ENCODE measurements around the gene RNU1-2.
"Not testable (repeated sequence)": the region's sequence is repeated elsewhere in the genome, so short reads cannot be mapped to it uniquely, and the experiment has no call there.

DNA sequence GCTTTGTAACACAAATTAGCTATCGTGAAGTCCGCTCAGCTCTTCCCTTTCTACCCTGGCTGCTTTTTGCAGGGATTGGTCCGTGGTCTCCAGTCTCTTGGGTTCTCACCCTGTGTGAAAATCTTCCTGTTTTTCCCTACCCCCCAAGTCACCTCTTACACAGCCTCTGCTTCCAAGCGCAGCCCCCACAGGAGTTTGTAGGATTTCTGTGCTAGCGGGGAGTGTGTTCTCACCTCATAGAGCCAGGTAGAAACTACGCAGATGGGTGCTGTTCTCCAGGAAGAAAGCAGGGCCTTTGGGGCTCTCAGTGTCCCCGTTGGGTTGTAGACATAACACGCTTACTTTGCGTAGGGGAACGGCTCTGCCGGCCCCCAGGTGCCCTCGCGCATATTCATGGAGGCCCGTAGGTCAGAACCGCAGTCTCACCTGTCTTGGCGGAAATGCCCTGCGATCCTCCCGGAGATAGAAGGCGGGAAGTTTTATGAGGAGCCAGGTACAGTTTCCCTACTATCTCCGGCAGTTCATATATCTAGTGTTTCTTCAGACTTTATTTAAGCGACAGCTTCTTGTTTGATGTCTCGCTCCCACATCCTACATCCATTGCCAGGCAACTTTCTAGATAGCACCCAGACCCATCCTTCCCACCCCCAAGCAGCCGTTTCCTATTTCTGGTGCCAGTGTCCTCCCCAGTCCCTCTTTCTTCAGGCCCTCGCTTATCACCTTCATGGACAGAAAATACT is 706 bp downstream of the RNU1-2 start:
- TF ChIP-seq, protein P1, sequence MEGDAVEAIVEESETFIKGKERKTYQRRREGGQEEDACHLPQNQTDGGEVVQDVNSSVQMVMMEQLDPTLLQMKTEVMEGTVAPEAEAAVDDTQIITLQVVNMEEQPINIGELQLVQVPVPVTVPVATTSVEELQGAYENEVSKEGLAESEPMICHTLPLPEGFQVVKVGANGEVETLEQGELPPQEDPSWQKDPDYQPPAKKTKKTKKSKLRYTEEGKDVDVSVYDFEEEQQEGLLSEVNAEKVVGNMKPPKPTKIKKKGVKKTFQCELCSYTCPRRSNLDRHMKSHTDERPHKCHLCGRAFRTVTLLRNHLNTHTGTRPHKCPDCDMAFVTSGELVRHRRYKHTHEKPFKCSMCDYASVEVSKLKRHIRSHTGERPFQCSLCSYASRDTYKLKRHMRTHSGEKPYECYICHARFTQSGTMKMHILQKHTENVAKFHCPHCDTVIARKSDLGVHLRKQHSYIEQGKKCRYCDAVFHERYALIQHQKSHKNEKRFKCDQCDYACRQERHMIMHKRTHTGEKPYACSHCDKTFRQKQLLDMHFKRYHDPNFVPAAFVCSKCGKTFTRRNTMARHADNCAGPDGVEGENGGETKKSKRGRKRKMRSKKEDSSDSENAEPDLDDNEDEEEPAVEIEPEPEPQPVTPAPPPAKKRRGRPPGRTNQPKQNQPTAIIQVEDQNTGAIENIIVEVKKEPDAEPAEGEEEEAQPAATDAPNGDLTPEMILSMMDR (IDR thresholded peaks at IDR 0.05) = not testable (repeated sequence)
- TF ChIP-seq EP300, POLR2A (IDR thresholded peaks at IDR 0.05): not testable (repeated sequence)
